ENCODE results near the gene GLI2.

DNA sequence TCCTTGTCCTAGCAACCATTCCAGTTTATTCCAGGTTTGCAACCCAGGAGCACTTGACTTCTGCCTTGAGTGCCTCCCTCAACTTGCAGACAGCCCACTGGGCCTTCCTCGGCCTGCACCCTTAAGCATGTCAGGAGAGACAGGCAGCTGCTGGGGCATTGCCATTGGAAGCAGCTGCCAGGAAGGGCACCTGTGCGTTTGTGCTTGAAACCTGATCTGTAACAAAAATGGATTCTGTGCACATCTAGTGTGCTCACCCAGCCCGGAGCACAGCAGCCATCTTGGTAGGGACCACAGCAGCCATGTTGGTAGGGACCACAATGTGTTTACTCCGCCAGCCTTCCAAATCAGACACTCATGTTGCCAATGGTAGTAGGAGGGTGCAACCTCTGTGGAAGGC lies 44.3 kb upstream of the GLI2 start:
- TF ChIP-seq, protein P1, sequence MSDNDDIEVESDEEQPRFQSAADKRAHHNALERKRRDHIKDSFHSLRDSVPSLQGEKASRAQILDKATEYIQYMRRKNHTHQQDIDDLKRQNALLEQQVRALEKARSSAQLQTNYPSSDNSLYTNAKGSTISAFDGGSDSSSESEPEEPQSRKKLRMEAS (IDR thresholded peaks at IDR 0.05; ENCODE audit: low read depth, low read length), result no peak
- TF ChIP-seq MYC (IDR thresholded peaks at IDR 0.05; ENCODE audit: low read depth, low read length), result no peak
- TF ChIP-seq, protein P2, sequence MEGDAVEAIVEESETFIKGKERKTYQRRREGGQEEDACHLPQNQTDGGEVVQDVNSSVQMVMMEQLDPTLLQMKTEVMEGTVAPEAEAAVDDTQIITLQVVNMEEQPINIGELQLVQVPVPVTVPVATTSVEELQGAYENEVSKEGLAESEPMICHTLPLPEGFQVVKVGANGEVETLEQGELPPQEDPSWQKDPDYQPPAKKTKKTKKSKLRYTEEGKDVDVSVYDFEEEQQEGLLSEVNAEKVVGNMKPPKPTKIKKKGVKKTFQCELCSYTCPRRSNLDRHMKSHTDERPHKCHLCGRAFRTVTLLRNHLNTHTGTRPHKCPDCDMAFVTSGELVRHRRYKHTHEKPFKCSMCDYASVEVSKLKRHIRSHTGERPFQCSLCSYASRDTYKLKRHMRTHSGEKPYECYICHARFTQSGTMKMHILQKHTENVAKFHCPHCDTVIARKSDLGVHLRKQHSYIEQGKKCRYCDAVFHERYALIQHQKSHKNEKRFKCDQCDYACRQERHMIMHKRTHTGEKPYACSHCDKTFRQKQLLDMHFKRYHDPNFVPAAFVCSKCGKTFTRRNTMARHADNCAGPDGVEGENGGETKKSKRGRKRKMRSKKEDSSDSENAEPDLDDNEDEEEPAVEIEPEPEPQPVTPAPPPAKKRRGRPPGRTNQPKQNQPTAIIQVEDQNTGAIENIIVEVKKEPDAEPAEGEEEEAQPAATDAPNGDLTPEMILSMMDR (IDR thresholded peaks at IDR 0.05; ENCODE audit: low read depth, low read length), result no peak
- TF ChIP-seq POLR2A (IDR thresholded peaks at IDR 0.05; ENCODE audit: extremely low read depth, insufficient read length), result no peak

Measured in NB4 (cell line).